Endodermal cell (in vitro differentiated cells): ENCODE data around the gene CAPN9. TPM values are rescaled to one million over a fixed set of nuclear protein-coding genes. Genes with fewer than 3 reads are reported as not detected.
A peak's percentile ranks its signal among the peaks of the same experiment; 100 is the strongest.

Source experiments
- DNase-seq: peaks from one replicate; pipeline ENCODE4 v3.0.0-alpha.2; 2017
- H3K27ac ChIP-seq: 2 replicates; pipeline ENCODE4 v1.5.1; 2013; ENCODE audit warnings: mild to moderate bottlenecking, low read depth, low read length, moderate library complexity
- H3K27me3 ChIP-seq: 2 replicates; pipeline ENCODE4 v1.6.1; 2013; ENCODE audit warnings: mild to moderate bottlenecking, low read length, moderate library complexity; ENCODE audit not compliant: insufficient read depth, control insufficient read depth, poor library complexity, severe bottlenecking
- H3K36me3 ChIP-seq: 2 replicates; pipeline ENCODE4 v1.7.0; 2013; ENCODE audit warnings: mild to moderate bottlenecking, low read length, moderate library complexity; ENCODE audit not compliant: control insufficient read depth, insufficient read depth
- H3K4me1 ChIP-seq: one replicate; pipeline ENCODE4 v1.7.0; 2013; ENCODE audit warnings: low read length; ENCODE audit not compliant: control insufficient read depth, insufficient read depth
- H3K4me3 ChIP-seq: 2 replicates; pipeline ENCODE4 v1.5.1; 2013; ENCODE audit warnings: mild to moderate bottlenecking, low read length, moderate library complexity
- H3K9ac ChIP-seq: 2 replicates; pipeline ENCODE4 v1.6.1; 2013; ENCODE audit warnings: mild to moderate bottlenecking, low read length, moderate library complexity; ENCODE audit not compliant: poor library complexity, severe bottlenecking; ENCODE audit errors: extremely low read depth
- H3K9me3 ChIP-seq: 2 replicates; pipeline ENCODE4 v1.6.1; 2013; ENCODE audit warnings: mild to moderate bottlenecking, low read length, moderate library complexity; ENCODE audit not compliant: control insufficient read depth
- H3K27ac Mint-ChIP-seq: 2 replicates; pipeline ENCODE4 v1.8.0; 2020; ENCODE audit warnings: mixed read lengths
- H3K27me3 Mint-ChIP-seq: 2 replicates; pipeline ENCODE4 v1.8.0; 2021; ENCODE audit warnings: mild to moderate bottlenecking, mixed read lengths; ENCODE audit not compliant: insufficient read depth
- H3K36me3 Mint-ChIP-seq: 2 replicates; pipeline ENCODE4 v1.8.0; 2020; ENCODE audit warnings: low read depth, mixed read lengths
- H3K4me1 Mint-ChIP-seq: 2 replicates; pipeline ENCODE4 v1.8.0; 2020; ENCODE audit warnings: mixed read lengths
- H3K4me3 Mint-ChIP-seq: 2 replicates; pipeline ENCODE4 v1.8.0; 2020; ENCODE audit warnings: mild to moderate bottlenecking, moderate library complexity, mixed read lengths
- H3K9me3 Mint-ChIP-seq: 2 replicates; pipeline ENCODE4 v1.8.0; 2020; ENCODE audit warnings: mild to moderate bottlenecking, mixed read lengths
- CTCF ChIP-seq: fragments of 200-600 bp; sonication (generic); conservative IDR thresholded peaks from 2 replicates; pipeline ENCODE4 v1.5.0; 2021; ENCODE audit warnings: antibody characterized with exemption, mild to moderate bottlenecking
- WGBS, 2 experiments: methylation state at CpG; one replicate each; pipeline versions ENCODE4 v1.1.5 to v1.1.7; 2013; ENCODE audit warnings: missing lambda C conversion rate in 2 of 2, mixed read lengths in 1 of 2; ENCODE audit not compliant: insufficient coverage in 1 of 2, insufficient read length in 1 of 2; 5-methylcytosine and 5-hydroxymethylcytosine counted together
- total RNA-seq, 2 donors: library from RNA; stranded (reverse); fragmentation: NEBNext Ultra II Directional in 1 of 2; extraction: Animal tissue kit (Norgen Biotek cat#: 25700) in 1 of 2; gene quantifications; 2 replicates in 1 of 2; 3 replicates in 1 of 2; pipeline ENCODE4 v1.2.1, GENCODE V29; 2021

Gene CAPN9
- total RNA-seq, 2 donors from 2014 or later, result 1.1 TPM

GRCh38 chr1:230753191-230753585, 6.0 kb downstream of the CAPN9 start:
- H3K9me3 ChIP-seq, result no peaks in the 10 kb centered on the region
- H3K27me3 Mint-ChIP-seq, result no peaks in the 10 kb centered on the region
- H3K27ac ChIP-seq, result peak overlapping the region; percentile 93
- DNase-seq, result no peak
- H3K36me3 ChIP-seq, result no peaks in the 10 kb centered on the region
- TF ChIP-seq CTCF, result peak; percentile 29
- H3K36me3 Mint-ChIP-seq, result no peaks in the 10 kb centered on the region
- H3K27ac Mint-ChIP-seq, result peak overlapping the region; percentile 89
- peak overlapping the region; percentile 41 for H3K4me3 Mint-ChIP-seq
- no peak overlapping the region for H3K9ac ChIP-seq
- H3K27me3 ChIP-seq, result no peaks in the 10 kb centered on the region
- peaks cover 38% of the 10 kb centered on the region for H3K4me1 Mint-ChIP-seq
- 85 to 88% methylated on average over 5 of the region's 5 CpGs for WGBS, 2 experiments
- no peak overlapping the region for H3K4me3 ChIP-seq
- peaks cover 10% of the 10 kb centered on the region for H3K4me1 ChIP-seq
- H3K9me3 Mint-ChIP-seq, result no peaks in the 10 kb centered on the region

- H3K4me1 ChIP-seq, result peaks cover 10% of the 10 kb centered on the region
- peak; percentile 93 for DNase-seq
- Mint-ChIP-seq H3K36me3 (no peaks in the 10 kb centered on the region), H3K27me3 (no peaks in the 10 kb centered on the region), H3K4me1 (peaks cover 38% of the 10 kb centered on the region), H3K27ac (peak overlapping the region; percentile 89), H3K4me3 (peak overlapping the region; percentile 41), H3K9me3 (no peaks in the 10 kb centered on the region)
- H3K4me3 ChIP-seq, result no peak overlapping the region
- no peak overlapping the region for H3K9ac ChIP-seq
- no peaks in the 10 kb centered on the region for H3K36me3 ChIP-seq
- H3K27ac ChIP-seq, result peak overlapping the region; percentile 93
- 19 to 40% methylated on average over 1 to 24 of the region's 24 CpGs for WGBS, 2 experiments
- no peak for TF ChIP-seq CTCF
- no peaks in the 10 kb centered on the region for H3K9me3 ChIP-seq
- no peaks in the 10 kb centered on the region for H3K27me3 ChIP-seq
These were observed 6.5 kb downstream of the CAPN9 start for GRCh38 chr1:230753586-230754251.

GRCh38 chr1:230754796-230755195, 7.6 kb downstream of the CAPN9 start:
- Histone ChIP-seq H3K9me3 (no peaks in the 10 kb centered on the region), H3K27me3 (no peaks in the 10 kb centered on the region), H3K9ac (no peak overlapping the region), H3K36me3 (no peaks in the 10 kb centered on the region), H3K4me3 (no peak overlapping the region), H3K4me1 (peaks cover 10% of the 10 kb centered on the region), H3K27ac (no peak overlapping the region)
- no peak overlapping the region for H3K4me3 Mint-ChIP-seq
- WGBS, 2 experiments, result 87 to 95% methylated on average over 3 of the region's 3 CpGs
- TF ChIP-seq CTCF, result no peak
- no peaks in the 10 kb centered on the region for H3K27me3 Mint-ChIP-seq
- H3K27ac Mint-ChIP-seq, result no peak overlapping the region
- no peak for DNase-seq
- no peaks in the 10 kb centered on the region for H3K36me3 Mint-ChIP-seq
- no peaks in the 10 kb centered on the region for H3K9me3 Mint-ChIP-seq
- peaks cover 35% of the 10 kb centered on the region for H3K4me1 Mint-ChIP-seq
